Measurements from ENCODE around the gene GRIA4. TPM values are rescaled to one million over a fixed set of nuclear protein-coding genes. Genes with fewer than 3 reads are reported as not detected.

The GRIA4 gene
- total RNA-seq, 3 donors from 2014 or later (not counting 1 experiment from before 2014, with no cell fraction given) = not detected

GRCh38 chr11:105923252-105923651 lies 313.4 kb downstream of the GRIA4 start:
- peaks cover 3 to 5% of the 10 kb centered on the region in 2 donors for H3K9me3 Mint-ChIP-seq
- H3K4me1 Mint-ChIP-seq = no peaks in the 10 kb centered on the region
- ATAC-seq (no peak), DNase-seq (no peak)
- WGBS (ENCODE audit: insufficient coverage) = no CpG with 5 or more reads among the region's 2 CpGs
- no peak overlapping the region for H3K27ac Mint-ChIP-seq
- no peak for TF ChIP-seq CTCF (IDR thresholded peaks at IDR 0.05)
- H3K4me3 Mint-ChIP-seq = no peak overlapping the region
- Histone ChIP-seq H3K9me3 (ENCODE audit: control insufficient read depth, insufficient read depth, low read length) (no peaks in the 10 kb centered on the region), H3K27me3 (ENCODE audit: control insufficient read depth, insufficient read depth, low read length) (no peaks in the 10 kb centered on the region), H3K27ac (ENCODE audit: low read length) (no peak overlapping the region), H3K4me1 (ENCODE audit: control insufficient read depth, insufficient read depth, low read length) (no peaks in the 10 kb centered on the region), H3K4me3 (ENCODE audit: low read length) (no peak overlapping the region), H3K36me3 (ENCODE audit: control insufficient read depth, insufficient read depth, low read length) (no peaks in the 10 kb centered on the region)
- H3K36me3 Mint-ChIP-seq = no peaks in the 10 kb centered on the region
- no peaks in the 10 kb centered on the region for H3K27me3 Mint-ChIP-seq (ENCODE audit: low read depth in 2 of 2)
- intact Hi-C loops (cut with micrococcal nuclease) = no loop called here

- no peaks in the 10 kb centered on the region for H3K27me3 Mint-ChIP-seq (ENCODE audit: low read depth in 2 of 2)
- H3K36me3 Mint-ChIP-seq = no peaks in the 10 kb centered on the region
- no peak for ATAC-seq
- H3K9me3 ChIP-seq (ENCODE audit: control insufficient read depth, insufficient read depth, low read length) = no peaks in the 10 kb centered on the region
- no peak for TF ChIP-seq CTCF (IDR thresholded peaks at IDR 0.05)
- no peak overlapping the region for H3K4me3 Mint-ChIP-seq
- H3K9me3 Mint-ChIP-seq = peaks cover 3 to 5% of the 10 kb centered on the region in 2 donors
- no peaks in the 10 kb centered on the region for H3K4me1 ChIP-seq (ENCODE audit: control insufficient read depth, insufficient read depth, low read length)
- no peak overlapping the region for H3K27ac ChIP-seq (ENCODE audit: low read length)
- no peaks in the 10 kb centered on the region for H3K36me3 ChIP-seq (ENCODE audit: control insufficient read depth, insufficient read depth, low read length)
- 72% methylated on average over 1 of the region's 3 CpGs for WGBS (ENCODE audit: insufficient coverage)
- H3K4me1 Mint-ChIP-seq = no peaks in the 10 kb centered on the region
- H3K27me3 ChIP-seq (ENCODE audit: control insufficient read depth, insufficient read depth, low read length) = no peaks in the 10 kb centered on the region
- no peak for DNase-seq
- H3K27ac Mint-ChIP-seq = no peak overlapping the region
- no peak overlapping the region for H3K4me3 ChIP-seq (ENCODE audit: low read length)
- intact Hi-C loops (cut with micrococcal nuclease) = no loop called here
Measured at GRCh38 chr11:105923807-105924206, 313.9 kb downstream of the GRIA4 start.

DNA sequence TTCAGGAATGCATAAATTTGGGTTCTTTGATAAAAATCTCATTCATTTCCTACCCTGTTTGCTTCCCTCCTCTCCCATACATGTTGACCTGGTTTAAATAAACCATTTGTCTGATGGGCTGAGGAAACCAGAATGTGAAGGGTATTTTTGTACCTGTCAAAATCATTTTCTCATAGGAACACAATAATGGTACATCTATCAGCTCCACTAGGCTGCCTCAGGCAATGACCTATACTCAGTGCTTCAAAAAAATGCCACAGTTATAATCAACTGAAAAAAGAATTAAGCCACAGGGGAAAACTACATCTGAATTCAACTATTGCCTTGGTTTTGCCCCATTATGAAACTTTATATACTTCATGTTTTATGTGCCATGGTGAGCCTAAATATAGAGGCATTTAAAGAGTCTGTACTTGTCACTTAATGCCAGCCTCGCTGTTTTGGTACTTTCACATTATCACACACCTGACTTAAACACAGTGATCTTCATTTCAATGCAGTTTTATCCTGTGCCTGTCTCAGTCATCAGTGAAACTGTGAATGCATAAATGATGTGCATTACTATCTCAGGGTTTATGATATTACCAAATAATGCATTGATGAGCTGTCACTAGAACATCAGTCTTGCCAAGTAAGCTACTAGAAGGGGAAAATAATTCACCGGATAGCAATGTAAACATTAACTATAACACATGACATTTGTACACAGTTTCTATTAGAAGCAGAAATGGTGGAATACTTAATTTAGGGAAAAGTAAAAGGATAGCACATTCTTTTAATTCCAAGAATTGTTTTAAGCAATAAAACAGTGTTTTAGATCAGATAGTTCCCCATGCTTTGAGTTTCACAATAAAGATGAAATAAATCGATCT lies 319.4 kb downstream of the GRIA4 start:
- H3K27ac Mint-ChIP-seq = no peak overlapping the region
- no peak overlapping the region for H3K4me3 Mint-ChIP-seq
- ATAC-seq (no peak), DNase-seq (no peak)
- TF ChIP-seq CTCF (IDR thresholded peaks at IDR 0.05) = no peak
- no peaks in the 10 kb centered on the region for H3K36me3 Mint-ChIP-seq
- H3K4me1 Mint-ChIP-seq = no peaks in the 10 kb centered on the region
- Histone ChIP-seq H3K27ac (ENCODE audit: low read length) (no peak overlapping the region), H3K27me3 (ENCODE audit: control insufficient read depth, insufficient read depth, low read length) (no peaks in the 10 kb centered on the region), H3K9me3 (ENCODE audit: control insufficient read depth, insufficient read depth, low read length) (no peaks in the 10 kb centered on the region), H3K4me3 (ENCODE audit: low read length) (no peak overlapping the region), H3K36me3 (ENCODE audit: control insufficient read depth, insufficient read depth, low read length) (no peaks in the 10 kb centered on the region), H3K4me1 (ENCODE audit: control insufficient read depth, insufficient read depth, low read length) (no peaks in the 10 kb centered on the region)
- 100% methylated on average over 1 of the region's 3 CpGs for WGBS (ENCODE audit: insufficient coverage)
- H3K27me3 Mint-ChIP-seq (ENCODE audit: low read depth in 2 of 2) = no peaks in the 10 kb centered on the region
- H3K9me3 Mint-ChIP-seq = peaks cover 3 to 5% of the 10 kb centered on the region in 2 donors
- intact Hi-C loops (cut with micrococcal nuclease) = no loop called here
